ENCODE data around the gene PLXNB2.

Gene PLXNB2

DNA sequence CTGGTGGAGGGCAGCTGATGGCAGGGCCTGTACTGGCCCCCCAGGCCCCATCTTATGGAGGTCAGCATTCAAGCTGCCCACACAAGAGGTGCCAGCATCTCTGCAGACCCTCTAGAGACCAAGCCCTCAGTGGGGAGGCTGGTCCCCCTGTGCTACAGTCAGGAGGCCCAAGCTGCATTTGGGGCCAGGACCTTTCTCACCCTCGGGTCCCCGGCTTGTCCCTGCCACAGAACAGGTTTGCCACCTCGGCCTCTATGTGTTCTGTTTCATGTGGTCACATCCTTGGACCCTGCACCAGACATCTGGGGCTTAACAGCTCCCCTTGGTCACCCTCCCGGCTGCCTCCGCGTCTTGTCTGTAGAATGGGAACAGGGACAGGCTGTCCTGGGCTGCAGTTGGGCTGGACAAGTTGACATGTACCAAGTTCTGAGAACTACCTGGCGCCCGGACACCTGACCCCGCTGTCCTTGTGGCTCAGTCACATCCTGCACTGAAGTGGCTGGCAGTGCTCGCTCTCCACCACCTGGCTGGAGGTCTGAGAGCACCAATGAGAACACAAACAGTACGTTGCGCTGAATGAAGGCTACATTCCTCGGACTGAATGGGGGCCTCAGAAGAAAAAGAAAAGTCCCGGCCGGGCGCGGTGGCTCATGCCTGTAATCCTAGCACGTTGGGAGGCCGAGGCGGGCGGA, 2.7 kb upstream of the PLXNB2 start:
- H3K4me1 Mint-ChIP-seq (ENCODE audit: low read depth), result peaks cover 13% of the 10 kb centered on the region

DNA sequence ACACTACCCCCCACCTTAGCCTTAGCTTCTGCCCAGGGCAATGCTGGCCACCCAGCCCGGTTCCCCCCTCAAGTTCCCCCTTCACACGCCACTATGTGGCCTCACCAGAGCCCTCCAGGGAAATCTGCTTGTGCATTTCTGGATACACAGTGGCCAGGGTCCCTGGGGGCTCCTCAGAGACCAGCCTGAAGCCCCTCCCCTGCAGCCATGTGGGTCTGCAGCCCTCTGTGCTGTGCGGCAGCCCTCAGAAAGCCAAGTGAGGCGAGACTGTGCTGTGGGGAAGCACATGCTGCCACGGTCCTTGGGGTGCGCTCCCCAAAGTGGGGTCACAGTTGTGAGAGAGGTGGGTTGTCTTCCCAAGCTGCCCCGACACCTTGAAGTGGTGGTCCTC, 2.1 kb upstream of the PLXNB2 start:
- peaks cover 13% of the 10 kb centered on the region for H3K4me1 Mint-ChIP-seq (ENCODE audit: low read depth)
- H3K4me3 Mint-ChIP-seq, result no peak overlapping the region
- no peaks in the 10 kb centered on the region for H3K36me3 Mint-ChIP-seq (ENCODE audit: low read depth)
- H3K9me3 Mint-ChIP-seq, result no peaks in the 10 kb centered on the region
- H3K27me3 Mint-ChIP-seq (ENCODE audit: low read depth), result peaks cover 16% of the 10 kb centered on the region
- H3K27ac Mint-ChIP-seq, result no peak overlapping the region

More for the DNA sequence above, 2.7 kb upstream of the PLXNB2 start:
- Mint-ChIP-seq H3K36me3 (ENCODE audit: low read depth) (no peaks in the 10 kb centered on the region), H3K27me3 (ENCODE audit: low read depth) (peaks cover 16% of the 10 kb centered on the region), H3K9me3 (no peaks in the 10 kb centered on the region), H3K4me3 (no peak overlapping the region), H3K27ac (no peak overlapping the region)

DNA sequence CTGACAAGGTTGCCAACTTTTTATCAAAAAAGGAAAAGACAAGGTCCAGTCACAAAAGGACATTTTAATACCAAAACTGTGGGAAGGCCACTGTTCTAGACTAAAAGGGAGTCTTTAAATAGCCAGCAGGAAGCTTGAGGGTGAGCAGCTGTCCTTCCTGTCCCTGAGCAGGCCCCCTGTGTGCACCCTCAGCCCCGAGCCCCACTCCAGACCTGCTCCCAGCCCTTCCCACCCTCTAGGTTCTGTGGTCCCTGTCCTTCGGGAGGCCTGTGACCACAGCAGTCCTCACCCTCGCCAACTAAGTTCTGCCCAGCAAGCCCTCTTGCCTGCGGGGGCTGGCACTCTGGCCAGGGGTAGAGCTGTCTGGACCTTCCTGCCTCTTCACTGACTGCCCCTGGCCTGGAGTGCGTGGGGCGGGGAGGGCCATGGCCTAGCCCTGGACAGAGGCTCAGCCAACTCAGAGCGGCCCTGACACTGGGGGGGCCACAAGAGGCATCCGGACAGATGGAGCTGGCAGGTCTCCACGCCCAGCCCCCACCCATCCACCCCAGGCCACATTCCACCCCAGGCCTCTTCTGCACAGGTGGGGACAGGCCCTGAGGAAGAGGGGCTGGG, 1.6 kb upstream of the PLXNB2 start:
- peaks cover 10% of the 10 kb centered on the region for H3K4me1 Mint-ChIP-seq (ENCODE audit: low read depth)
- H3K36me3 Mint-ChIP-seq (ENCODE audit: low read depth), result no peaks in the 10 kb centered on the region
- H3K9me3 Mint-ChIP-seq, result no peaks in the 10 kb centered on the region
- no peak overlapping the region for H3K27ac Mint-ChIP-seq
- H3K27me3 Mint-ChIP-seq (ENCODE audit: low read depth), result peaks cover 16% of the 10 kb centered on the region
- H3K4me3 Mint-ChIP-seq, result peak overlapping the region; percentile 66

DNA sequence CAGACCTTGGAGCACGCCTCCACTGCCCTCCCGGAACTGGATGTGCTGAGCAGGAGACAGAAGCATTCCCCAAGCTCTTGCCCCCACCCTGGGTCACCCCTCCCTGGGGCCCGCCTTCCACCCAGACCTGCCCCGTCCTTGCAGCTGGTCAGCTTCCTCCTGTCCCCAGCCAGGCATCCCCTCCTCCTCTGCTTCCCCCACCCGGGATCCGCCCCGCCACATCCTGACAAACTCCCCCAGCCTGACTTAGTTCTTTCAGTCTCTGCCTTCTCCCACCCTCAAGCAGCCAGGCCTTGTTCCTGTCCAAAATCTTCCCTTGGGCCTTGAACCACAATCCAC, 1.1 kb upstream of the PLXNB2 start:
- H3K27ac Mint-ChIP-seq, result no peak overlapping the region
- H3K4me3 Mint-ChIP-seq, result peak overlapping the region; percentile 66
- H3K9me3 Mint-ChIP-seq, result no peaks in the 10 kb centered on the region
- H3K36me3 Mint-ChIP-seq (ENCODE audit: low read depth), result no peaks in the 10 kb centered on the region
- peaks cover 9% of the 10 kb centered on the region for H3K4me1 Mint-ChIP-seq (ENCODE audit: low read depth)
- peaks cover 16% of the 10 kb centered on the region for H3K27me3 Mint-ChIP-seq (ENCODE audit: low read depth)

DNA sequence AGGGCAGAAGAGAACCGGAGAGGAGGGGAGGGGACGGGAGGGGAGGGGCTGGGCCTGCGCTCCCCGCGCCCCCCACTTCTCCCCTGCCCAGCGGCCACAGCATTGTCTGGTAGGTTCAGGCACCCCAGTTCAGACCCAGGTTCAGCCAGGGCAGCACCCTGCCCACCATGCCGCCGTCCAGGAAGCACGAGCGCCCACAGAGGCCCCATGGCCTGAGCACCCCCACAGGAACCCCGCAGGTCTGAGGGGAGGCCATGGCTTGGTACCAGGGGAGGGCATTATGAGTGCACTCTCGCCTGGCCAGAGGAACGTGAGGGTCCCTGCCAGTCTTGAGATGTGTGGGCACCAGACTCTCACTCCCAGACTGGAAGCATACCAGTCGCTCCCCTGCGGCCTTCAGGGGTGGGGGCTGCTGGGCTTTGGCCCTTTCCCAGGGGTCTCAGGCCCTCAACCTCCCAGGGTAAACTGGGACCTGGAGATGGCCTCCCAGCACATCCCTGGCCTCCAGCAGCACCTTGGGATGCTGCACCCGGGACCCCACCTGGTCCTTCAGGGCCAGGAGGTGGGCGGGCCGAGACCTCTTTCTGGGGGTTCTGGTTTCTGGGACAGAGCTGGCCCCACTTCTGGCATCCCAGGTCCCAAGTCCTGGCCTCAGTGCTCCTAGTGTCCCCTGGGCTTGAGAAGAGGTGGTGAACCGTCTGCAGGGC, 597 bp upstream of the PLXNB2 start:
- Mint-ChIP-seq H3K36me3 (ENCODE audit: low read depth) (no peaks in the 10 kb centered on the region), H3K4me3 (no peak overlapping the region), H3K27me3 (ENCODE audit: low read depth) (peaks cover 16% of the 10 kb centered on the region), H3K4me1 (ENCODE audit: low read depth) (peaks cover 9% of the 10 kb centered on the region), H3K27ac (no peak overlapping the region), H3K9me3 (no peaks in the 10 kb centered on the region)

DNA sequence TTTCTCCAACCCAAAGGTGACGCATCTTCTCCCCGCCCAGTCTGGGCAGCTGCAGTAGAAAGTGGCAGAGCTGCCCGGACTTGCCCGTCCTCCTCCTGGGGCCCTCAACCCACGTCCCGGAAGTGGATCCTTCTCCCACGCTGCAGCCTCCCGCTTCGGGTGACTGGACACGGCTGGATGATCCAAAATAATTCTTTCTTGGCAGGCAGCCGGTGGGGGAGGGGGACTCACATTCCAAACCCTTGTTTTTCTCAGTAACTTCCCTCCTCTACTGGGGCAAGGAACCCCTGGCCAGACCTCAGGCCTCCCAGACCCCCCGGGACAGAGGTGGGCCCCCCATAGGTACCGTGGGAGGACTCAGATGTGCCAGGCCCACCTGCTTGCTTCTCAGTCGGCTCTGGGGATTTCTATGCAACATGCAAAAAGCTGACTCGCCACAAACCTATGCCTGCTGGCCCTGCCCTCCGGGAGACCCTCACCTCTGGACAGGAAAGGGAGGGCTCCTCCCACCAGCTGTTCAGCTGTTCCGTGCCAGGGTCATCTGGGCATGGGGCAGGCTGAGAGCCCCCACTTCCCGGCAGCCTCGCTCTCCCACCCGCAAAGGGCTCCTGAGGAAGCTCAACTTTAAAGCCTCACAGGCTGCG, 1.4 kb downstream of the PLXNB2 start:
- peaks cover 9% of the 10 kb centered on the region for H3K4me1 Mint-ChIP-seq (ENCODE audit: low read depth)
- no peaks in the 10 kb centered on the region for H3K36me3 Mint-ChIP-seq (ENCODE audit: low read depth)
- H3K4me3 Mint-ChIP-seq, result peak overlapping the region; percentile 70
- H3K9me3 Mint-ChIP-seq, result no peaks in the 10 kb centered on the region
- H3K27me3 Mint-ChIP-seq (ENCODE audit: low read depth), result peaks cover 19% of the 10 kb centered on the region
- H3K27ac Mint-ChIP-seq, result peak overlapping the region; percentile 31

DNA sequence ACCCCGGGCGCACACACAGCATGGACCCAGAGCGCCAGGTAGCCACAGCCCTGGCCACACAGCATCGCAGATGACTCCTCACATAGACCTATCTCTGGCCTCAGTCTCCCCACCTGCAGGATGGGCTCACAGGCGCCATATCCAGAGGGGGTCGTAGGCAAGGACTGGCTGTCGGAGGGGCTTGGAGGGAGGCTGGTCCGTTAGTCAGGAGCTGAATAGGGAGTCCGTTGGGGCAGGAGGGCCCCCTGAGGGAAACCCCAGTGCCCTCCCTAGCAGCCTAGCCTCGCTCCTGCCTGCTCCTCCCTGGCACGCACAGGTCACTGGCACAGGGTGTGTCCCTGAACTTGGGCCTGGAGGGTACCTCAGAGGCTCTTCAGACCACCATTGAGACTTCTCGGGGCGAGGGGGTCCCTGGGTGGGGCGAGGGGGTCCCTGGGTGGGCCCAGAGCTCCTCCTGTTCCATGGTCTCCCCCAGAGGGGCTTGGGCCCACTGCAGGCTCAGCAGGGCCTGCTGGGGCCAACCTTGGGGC, 2.0 kb downstream of the PLXNB2 start:
- H3K27me3 Mint-ChIP-seq (ENCODE audit: low read depth), result peaks cover 21% of the 10 kb centered on the region
- H3K4me1 Mint-ChIP-seq (ENCODE audit: low read depth), result peaks cover 9% of the 10 kb centered on the region
- no peak overlapping the region for H3K27ac Mint-ChIP-seq

DNA sequence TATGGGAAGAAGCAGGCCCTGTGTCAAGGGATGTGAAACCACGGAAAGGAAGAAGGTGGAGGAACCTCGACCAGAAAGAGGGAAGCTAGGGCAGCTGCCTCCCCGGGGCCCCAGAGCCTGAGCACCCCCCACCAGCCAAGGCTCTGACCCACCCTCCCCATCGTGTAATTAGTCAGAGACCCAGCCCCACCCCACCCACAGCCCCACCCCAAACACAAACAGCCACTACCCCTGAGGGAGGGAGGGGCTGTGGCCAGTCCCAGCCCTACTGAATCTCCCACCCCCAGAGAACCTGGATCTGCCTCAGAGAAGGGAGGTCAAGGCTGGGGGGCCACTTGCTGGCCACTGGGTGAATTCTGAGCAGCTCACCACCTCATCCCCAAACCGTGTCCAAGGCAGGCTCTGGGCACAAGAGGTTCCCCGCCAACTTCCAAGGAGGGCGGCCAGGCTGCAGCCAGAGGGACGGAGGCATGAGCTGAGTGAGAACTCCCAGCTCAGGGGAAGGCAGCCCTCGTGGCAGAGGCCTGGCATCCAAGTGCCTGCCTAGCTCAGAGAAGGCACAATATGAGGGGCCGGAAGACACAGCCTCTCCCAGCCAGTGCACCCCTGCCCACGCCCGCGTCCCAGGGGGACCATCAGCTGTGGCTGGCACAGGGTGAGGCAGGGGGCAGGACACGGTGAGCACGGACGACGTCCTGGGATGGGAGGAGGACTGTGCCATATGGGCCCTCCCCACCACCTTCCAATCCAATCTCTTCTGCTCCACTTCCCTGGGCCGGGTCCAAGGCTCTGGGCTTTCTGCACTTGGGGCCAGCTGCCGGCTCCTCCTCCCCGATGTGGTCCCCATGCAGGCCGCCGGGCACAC, 2.7 kb downstream of the PLXNB2 start:
- peaks cover 21% of the 10 kb centered on the region for H3K27me3 Mint-ChIP-seq (ENCODE audit: low read depth)
- H3K27ac Mint-ChIP-seq, result no peak overlapping the region
- H3K36me3 Mint-ChIP-seq (ENCODE audit: low read depth), result no peaks in the 10 kb centered on the region
- no peak overlapping the region for H3K4me3 Mint-ChIP-seq
- H3K4me1 Mint-ChIP-seq (ENCODE audit: low read depth), result peaks cover 9% of the 10 kb centered on the region
- H3K9me3 Mint-ChIP-seq, result no peaks in the 10 kb centered on the region

More for the DNA sequence above, 2.0 kb downstream of the PLXNB2 start:
- H3K9me3 Mint-ChIP-seq, result no peaks in the 10 kb centered on the region
- no peaks in the 10 kb centered on the region for H3K36me3 Mint-ChIP-seq (ENCODE audit: low read depth)
- no peak overlapping the region for H3K4me3 Mint-ChIP-seq

DNA sequence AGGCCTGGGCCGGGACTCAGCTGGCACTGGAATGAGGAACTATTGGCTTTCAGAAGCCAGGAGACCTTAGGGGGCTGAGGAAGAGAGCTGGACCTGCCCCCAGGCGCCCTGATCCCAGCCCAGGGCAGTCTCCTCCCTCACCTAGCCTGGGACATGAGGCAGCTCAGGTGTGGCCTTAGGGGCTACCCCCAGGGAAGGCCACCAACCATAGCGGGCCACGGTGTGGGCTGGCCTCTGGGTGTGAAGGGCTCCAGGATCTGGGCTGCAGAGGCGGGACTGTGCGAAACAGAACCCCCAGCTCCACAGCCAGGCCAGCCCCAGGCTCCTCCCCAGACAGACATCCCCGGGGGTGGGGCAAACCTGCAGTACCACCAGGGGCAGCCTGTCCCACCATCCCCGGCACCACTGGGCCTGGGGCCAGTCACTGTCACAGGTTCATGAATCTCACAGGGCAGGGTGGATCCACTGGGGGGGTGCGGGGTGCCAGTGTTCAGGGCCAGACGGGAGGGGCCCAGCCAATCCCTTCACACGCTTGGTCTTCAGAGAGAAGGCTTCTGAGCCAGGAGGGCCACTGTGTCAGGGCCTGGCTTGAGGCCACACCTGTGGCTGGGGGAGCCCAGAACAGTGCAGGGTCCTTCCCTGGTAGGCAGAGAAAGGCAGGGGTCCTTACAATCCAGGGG, 3.5 kb downstream of the PLXNB2 start:
- H3K27ac Mint-ChIP-seq, result no peak overlapping the region
- peaks cover 9% of the 10 kb centered on the region for H3K4me1 Mint-ChIP-seq (ENCODE audit: low read depth)
- H3K9me3 Mint-ChIP-seq, result no peaks in the 10 kb centered on the region
- H3K27me3 Mint-ChIP-seq (ENCODE audit: low read depth), result peaks cover 21% of the 10 kb centered on the region
- H3K4me3 Mint-ChIP-seq, result no peak overlapping the region
- no peaks in the 10 kb centered on the region for H3K36me3 Mint-ChIP-seq (ENCODE audit: low read depth)

DNA sequence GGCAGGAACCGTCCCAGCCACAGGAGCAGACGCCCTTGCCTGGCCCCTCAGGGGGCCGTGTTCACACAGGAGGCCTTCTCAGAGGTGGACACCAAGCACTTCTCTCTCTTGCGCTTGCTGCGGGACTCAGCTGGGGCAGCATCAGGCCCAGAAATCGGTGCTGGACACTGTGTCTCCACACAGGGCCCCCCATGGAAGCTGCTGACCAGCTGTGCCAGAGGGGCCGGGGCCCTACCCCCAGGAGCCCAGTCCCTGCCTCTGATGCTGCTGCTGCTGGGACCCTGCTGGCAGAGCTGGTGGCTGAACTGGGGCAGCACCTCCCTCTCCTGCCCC, 4.0 kb downstream of the PLXNB2 start:
- Mint-ChIP-seq H3K36me3 (ENCODE audit: low read depth) (no peaks in the 10 kb centered on the region), H3K27ac (no peak overlapping the region), H3K4me3 (no peak overlapping the region), H3K4me1 (ENCODE audit: low read depth) (peaks cover 6% of the 10 kb centered on the region), H3K27me3 (ENCODE audit: low read depth) (peaks cover 22% of the 10 kb centered on the region), H3K9me3 (no peaks in the 10 kb centered on the region)

DNA sequence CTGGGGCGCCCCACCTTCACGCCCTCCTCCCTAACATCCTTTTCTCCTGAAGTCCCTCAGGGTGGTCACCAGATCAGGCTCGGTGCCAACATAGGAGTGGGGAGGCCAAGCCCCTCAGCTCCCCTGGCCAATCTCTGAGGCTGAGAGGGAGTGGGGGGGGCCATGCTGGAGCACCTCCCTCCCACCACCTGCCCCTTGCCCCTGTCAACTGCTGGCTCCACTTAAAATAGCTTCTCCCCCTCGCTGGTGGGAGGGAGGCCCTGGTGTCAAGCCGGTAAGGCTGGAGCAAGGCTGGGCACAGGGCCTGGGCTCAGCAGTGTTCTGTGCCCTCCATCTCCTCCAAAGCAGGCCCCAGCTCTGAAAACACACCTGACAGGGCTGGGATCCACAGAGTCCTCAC, 4.9 kb downstream of the PLXNB2 start:
- Mint-ChIP-seq H3K4me1 (ENCODE audit: low read depth) (peaks cover 6% of the 10 kb centered on the region), H3K4me3 (no peak overlapping the region), H3K36me3 (ENCODE audit: low read depth) (no peaks in the 10 kb centered on the region), H3K27me3 (ENCODE audit: low read depth) (peaks cover 21% of the 10 kb centered on the region), H3K27ac (no peak overlapping the region), H3K9me3 (no peaks in the 10 kb centered on the region)

DNA sequence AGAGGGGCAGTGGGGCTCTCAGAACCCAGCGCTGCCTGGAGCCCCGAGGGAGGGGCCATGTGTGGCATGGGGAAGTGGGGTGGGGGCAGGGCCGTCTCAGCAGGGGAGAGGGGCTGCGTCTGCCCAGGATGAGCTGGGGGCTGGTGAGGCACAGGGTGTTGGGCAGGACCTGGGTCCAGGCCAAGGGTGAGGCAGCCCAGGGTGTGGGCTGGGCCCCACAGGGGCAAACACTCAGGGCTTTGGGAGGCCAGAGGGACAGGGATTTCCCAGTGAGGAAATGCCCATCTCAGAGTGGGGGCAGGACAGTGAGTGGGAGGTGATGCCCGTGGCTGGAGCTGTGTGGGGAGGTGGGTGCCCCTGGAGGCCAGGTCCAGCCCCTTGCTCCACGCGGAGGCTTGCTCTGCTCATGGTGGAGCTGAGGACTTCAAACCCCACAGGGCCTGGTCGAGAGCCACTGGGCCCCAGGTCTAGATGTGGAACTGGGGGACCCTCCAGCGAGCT, 5.4 kb downstream of the PLXNB2 start:
- Mint-ChIP-seq H3K27ac (no peak overlapping the region), H3K9me3 (no peaks in the 10 kb centered on the region), H3K36me3 (ENCODE audit: low read depth) (no peaks in the 10 kb centered on the region), H3K4me1 (ENCODE audit: low read depth) (peaks cover 6% of the 10 kb centered on the region), H3K27me3 (ENCODE audit: low read depth) (peaks cover 21% of the 10 kb centered on the region), H3K4me3 (no peak overlapping the region)

DNA sequence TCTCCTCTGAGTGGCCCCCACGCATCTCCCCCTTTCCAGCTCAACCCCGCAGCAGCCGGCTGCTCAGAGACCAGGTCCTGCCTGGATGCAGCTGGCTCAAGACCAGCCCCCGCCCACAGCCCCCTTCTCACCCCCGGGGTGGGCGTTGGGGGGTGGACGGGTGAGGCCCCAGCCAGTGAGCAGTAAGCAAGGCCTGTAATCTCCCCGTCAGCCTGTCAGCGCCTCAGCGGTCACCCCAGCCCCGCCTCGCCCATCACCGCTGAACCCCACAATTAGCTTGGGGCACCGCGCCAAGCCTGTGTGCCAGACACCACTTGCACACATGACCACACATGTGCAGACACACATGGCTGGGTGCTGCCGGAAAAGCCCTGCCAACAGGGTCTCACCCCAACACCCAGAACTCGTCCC, 5.9 kb downstream of the PLXNB2 start:
- H3K4me1 Mint-ChIP-seq (ENCODE audit: low read depth), result peaks cover 6% of the 10 kb centered on the region
- H3K4me3 Mint-ChIP-seq, result no peak overlapping the region
- H3K27ac Mint-ChIP-seq, result no peak overlapping the region
- no peaks in the 10 kb centered on the region for H3K9me3 Mint-ChIP-seq
- no peaks in the 10 kb centered on the region for H3K36me3 Mint-ChIP-seq (ENCODE audit: low read depth)
- peaks cover 21% of the 10 kb centered on the region for H3K27me3 Mint-ChIP-seq (ENCODE audit: low read depth)
